SK-N-SH (cell line): ENCODE data around the gene TMEM266. TPM values are rescaled to one million over a fixed set of nuclear protein-coding genes. Genes with fewer than 3 reads are reported as not detected.

ENCODE experiments used
- CTCF ChIA-PET: fragments of 300-600, 350-600 bp; formaldehyde crosslinking; extraction: SDS; loops from one replicate; lab custom pipeline; 2021; lab: Yijun Ruan, JAX
- POLR2A ChIA-PET: fragments of 350-600 bp; sonication (Branson Sonifier 250); formaldehyde crosslinking; extraction: SDS; loops from one replicate; lab custom pipeline; 2020; ENCODE audit warnings: antibody characterized with exemption, inconsistent platforms; lab: Yijun Ruan, JAX
- DNase-seq: peaks from one replicate; pipeline ENCODE4 v3.0.0; 2012
- H2AFZ ChIP-seq: fragments of 200-600 bp; sonication (generic); 2 replicates; pipeline ENCODE4 v1.8.1; 2016; ENCODE audit warnings: antibody characterized with exemption, mild to moderate bottlenecking, low read depth
- H3F3A ChIP-seq: fragments of 200-600 bp; sonication (generic); replicated peaks from 2 replicates; pipeline ENCODE3; 2016; ENCODE audit warnings: antibody characterized with exemption, mild to moderate bottlenecking; ENCODE audit not compliant: insufficient read depth
- H3K27ac ChIP-seq, 2 experiments: fragments of 200-500 bp in 1 of 2; fragments of 200-600 bp in 1 of 2; sonication (Bioruptor generic) in 1 of 2; sonication (generic), shearing (Covaris generic) in 1 of 2; 2 replicates each; pipeline versions ENCODE4 v1.5.1 to v1.6.1; 2014 to 2016; ENCODE audit warnings: low read depth in 2 of 2, inconsistent platforms in 1 of 2, low read length in 1 of 2, mild to moderate bottlenecking in 1 of 2, mixed read lengths in 1 of 2
- H3K27me3 ChIP-seq: fragments of 200-600 bp; sonication (generic), shearing (Covaris generic); 2 replicates; pipeline ENCODE4 v1.6.1; 2016; ENCODE audit warnings: mixed run types; ENCODE audit not compliant: insufficient read depth
- H3K36me3 ChIP-seq, 2 experiments: fragments of 200-500 bp in 1 of 2; fragments of 200-600 bp in 1 of 2; sonication (Bioruptor generic) in 1 of 2; sonication (generic) in 1 of 2; replicated peaks in 1 of 2; 2 replicates each; pipeline versions ENCODE3 to v1.5.1; 2014 to 2016; ENCODE audit warnings: low read length in 1 of 2, mild to moderate bottlenecking in 1 of 2; ENCODE audit not compliant: insufficient read depth in 2 of 2, control insufficient read depth in 1 of 2
- H3K4me1 ChIP-seq, 2 experiments: fragments of 200-500 bp in 1 of 2; fragments of 200-600 bp in 1 of 2; sonication (Bioruptor generic) in 1 of 2; sonication (generic), shearing (Covaris generic) in 1 of 2; 2 replicates each; pipeline versions ENCODE4 v1.5.1 to v1.6.1; 2014 to 2016; ENCODE audit warnings: low read depth in 1 of 2, low read length in 1 of 2, mixed run types in 1 of 2; ENCODE audit not compliant: insufficient read depth in 2 of 2, control insufficient read depth in 1 of 2
- H3K4me2 ChIP-seq: fragments of 200-600 bp; sonication (generic), shearing (Covaris generic); 2 replicates; pipeline ENCODE4 v1.6.1; 2017; ENCODE audit warnings: mixed run types
- H3K4me3 ChIP-seq, 2 experiments: fragments of 200-500 bp in 1 of 2; fragments of 200-600 bp in 1 of 2; sonication (Bioruptor generic) in 1 of 2; sonication (generic), shearing (Covaris generic) in 1 of 2; 2 replicates each; pipeline versions ENCODE4 v1.5.1 to v1.8.1; 2014 to 2016; ENCODE audit warnings: low read depth in 2 of 2, inconsistent platforms in 1 of 2, low read length in 1 of 2, mild to moderate bottlenecking in 1 of 2, mixed read lengths in 1 of 2, moderate library complexity in 1 of 2
- H3K79me2 ChIP-seq: fragments of 200-600 bp; sonication (generic); 2 replicates; pipeline ENCODE4 v1.8.1; 2017; ENCODE audit warnings: mild to moderate bottlenecking; ENCODE audit not compliant: insufficient read depth
- H3K9ac ChIP-seq: fragments of 200-600 bp; sonication (generic); 2 replicates; pipeline ENCODE4 v1.6.1; 2017; ENCODE audit warnings: mixed run types
- H3K9me2 ChIP-seq: fragments of 200-600 bp; sonication (generic); 2 replicates; pipeline ENCODE4 v1.6.1; 2017; ENCODE audit warnings: mixed run types
- H3K9me3 ChIP-seq: fragments of 200-600 bp; sonication (generic); 2 replicates; pipeline ENCODE4 v1.6.1; 2017; ENCODE audit warnings: mixed run types, mild to moderate bottlenecking, moderate library complexity
- H4K20me1 ChIP-seq: fragments of 200-600 bp; sonication (generic); 2 replicates; pipeline ENCODE4 v1.6.1; 2017; ENCODE audit warnings: mild to moderate bottlenecking, mixed run types; ENCODE audit not compliant: insufficient read depth
- CHD2 ChIP-seq: fragments of 150-350 bp; IDR thresholded peaks from 2 replicates; pipeline ENCODE4 v1.6.1; 2018; ENCODE audit warnings: low read length; ENCODE audit not compliant: partially characterized antibody
- ELF1 ChIP-seq: IDR thresholded peaks from 2 replicates; pipeline ENCODE4 v1.4.0; 2012
- FOSL2 ChIP-seq: IDR thresholded peaks from 2 replicates; pipeline ENCODE4 v1.4.0; 2012; ENCODE audit warnings: low read depth, mild to moderate bottlenecking, moderate library complexity, borderline replicate concordance
- FOXJ3 ChIP-seq: sonication (generic); formaldehyde crosslinking; IDR thresholded peaks from 2 replicates; pipeline ENCODE4 v1.5.1; 2020; ENCODE audit warnings: mild to moderate bottlenecking, missing genetic modification reagents
- GATA2 ChIP-seq: sonication (generic); formaldehyde crosslinking; IDR thresholded peaks from 2 replicates; pipeline ENCODE4 v1.5.0; 2020; ENCODE audit warnings: mild to moderate bottlenecking, missing genetic modification reagents
- NRF1 ChIP-seq: IDR thresholded peaks from 2 replicates; pipeline ENCODE4 v1.6.1; 2012; ENCODE audit warnings: low read depth, mild to moderate bottlenecking, low read length
- RAD21 ChIP-seq: IDR thresholded peaks from 2 replicates; pipeline ENCODE4 v1.6.1; 2012; ENCODE audit warnings: mild to moderate bottlenecking, low read length
- RCOR1 ChIP-seq: fragments of 150-350 bp; IDR thresholded peaks from 2 replicates; pipeline ENCODE4 v1.6.1; 2017; ENCODE audit warnings: antibody characterized with exemption, low read length
- TAF1 ChIP-seq: IDR thresholded peaks from 2 replicates; pipeline ENCODE4 v1.6.1; 2012; ENCODE audit warnings: low read depth, mild to moderate bottlenecking, low read length, moderate library complexity, borderline replicate concordance
- WGBS: methylation state at CpG from one replicate; pipeline ENCODE4 v1.1.6; 2017; ENCODE audit warnings: low lambda C conversion rate; 5-methylcytosine and 5-hydroxymethylcytosine counted together
- polyA plus RNA-seq, 3 experiments: library from polyadenylated mRNA; depleted of rRNA; stranded (reverse); fragments of >200 nt; gene quantifications; 2 replicates each; pipeline ENCODE4 v1.2.3, GENCODE V29; 2012
- TF ChIP-seq, protein P1 (sequence below): IDR thresholded peaks from 2 replicates; pipeline ENCODE4 v1.6.1; 2012; ENCODE audit warnings: mild to moderate bottlenecking, low read depth, low read length, moderate library complexity
- TF ChIP-seq, protein P2 (sequence below): IDR thresholded peaks from 2 replicates; pipeline ENCODE4 v1.4.0; 2012; ENCODE audit warnings: low read depth, borderline replicate concordance
- TF ChIP-seq, protein P3 (sequence below): IDR thresholded peaks from 2 replicates; pipeline ENCODE4 v1.4.0; 2012; ENCODE audit warnings: low read depth
- TF ChIP-seq, protein P4 (sequence below): IDR thresholded peaks from 2 replicates; pipeline ENCODE4; 2012
- TF ChIP-seq, protein P5 (sequence below): fragments of 150-350 bp; IDR thresholded peaks from 2 replicates; pipeline ENCODE4 v1.6.1; 2017; ENCODE audit warnings: antibody characterized with exemption, low read length, low read depth, borderline replicate concordance

TMEM266 gene
- polyA plus RNA-seq, 1 of the 3 experiments (the other 2 are of a cell fraction) = 0.07 TPM

DNA sequence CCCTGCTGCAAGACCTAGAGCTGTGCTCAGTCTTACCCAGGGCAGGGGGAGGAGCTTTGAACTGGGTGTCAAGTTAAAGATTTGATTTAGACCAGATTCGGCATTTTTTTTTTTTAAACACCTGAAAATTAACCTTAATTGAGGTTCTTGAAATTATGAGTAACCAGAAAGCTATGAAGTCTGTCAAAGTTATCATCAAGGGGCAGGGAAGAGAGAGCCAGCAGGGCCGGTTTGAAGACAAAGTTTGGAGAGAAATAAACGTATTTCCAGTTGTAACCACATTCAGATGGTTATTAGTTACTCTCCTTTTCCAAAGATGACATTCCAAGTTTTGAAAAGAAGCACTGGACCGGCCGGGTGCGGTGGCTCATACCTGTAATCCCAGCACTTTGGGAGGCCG is 12.0 kb downstream of the TMEM266 start (continued):
- TF ChIP-seq, protein P1, sequence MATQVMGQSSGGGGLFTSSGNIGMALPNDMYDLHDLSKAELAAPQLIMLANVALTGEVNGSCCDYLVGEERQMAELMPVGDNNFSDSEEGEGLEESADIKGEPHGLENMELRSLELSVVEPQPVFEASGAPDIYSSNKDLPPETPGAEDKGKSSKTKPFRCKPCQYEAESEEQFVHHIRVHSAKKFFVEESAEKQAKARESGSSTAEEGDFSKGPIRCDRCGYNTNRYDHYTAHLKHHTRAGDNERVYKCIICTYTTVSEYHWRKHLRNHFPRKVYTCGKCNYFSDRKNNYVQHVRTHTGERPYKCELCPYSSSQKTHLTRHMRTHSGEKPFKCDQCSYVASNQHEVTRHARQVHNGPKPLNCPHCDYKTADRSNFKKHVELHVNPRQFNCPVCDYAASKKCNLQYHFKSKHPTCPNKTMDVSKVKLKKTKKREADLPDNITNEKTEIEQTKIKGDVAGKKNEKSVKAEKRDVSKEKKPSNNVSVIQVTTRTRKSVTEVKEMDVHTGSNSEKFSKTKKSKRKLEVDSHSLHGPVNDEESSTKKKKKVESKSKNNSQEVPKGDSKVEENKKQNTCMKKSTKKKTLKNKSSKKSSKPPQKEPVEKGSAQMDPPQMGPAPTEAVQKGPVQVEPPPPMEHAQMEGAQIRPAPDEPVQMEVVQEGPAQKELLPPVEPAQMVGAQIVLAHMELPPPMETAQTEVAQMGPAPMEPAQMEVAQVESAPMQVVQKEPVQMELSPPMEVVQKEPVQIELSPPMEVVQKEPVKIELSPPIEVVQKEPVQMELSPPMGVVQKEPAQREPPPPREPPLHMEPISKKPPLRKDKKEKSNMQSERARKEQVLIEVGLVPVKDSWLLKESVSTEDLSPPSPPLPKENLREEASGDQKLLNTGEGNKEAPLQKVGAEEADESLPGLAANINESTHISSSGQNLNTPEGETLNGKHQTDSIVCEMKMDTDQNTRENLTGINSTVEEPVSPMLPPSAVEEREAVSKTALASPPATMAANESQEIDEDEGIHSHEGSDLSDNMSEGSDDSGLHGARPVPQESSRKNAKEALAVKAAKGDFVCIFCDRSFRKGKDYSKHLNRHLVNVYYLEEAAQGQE = no peak
- TF ChIP-seq, protein P2, sequence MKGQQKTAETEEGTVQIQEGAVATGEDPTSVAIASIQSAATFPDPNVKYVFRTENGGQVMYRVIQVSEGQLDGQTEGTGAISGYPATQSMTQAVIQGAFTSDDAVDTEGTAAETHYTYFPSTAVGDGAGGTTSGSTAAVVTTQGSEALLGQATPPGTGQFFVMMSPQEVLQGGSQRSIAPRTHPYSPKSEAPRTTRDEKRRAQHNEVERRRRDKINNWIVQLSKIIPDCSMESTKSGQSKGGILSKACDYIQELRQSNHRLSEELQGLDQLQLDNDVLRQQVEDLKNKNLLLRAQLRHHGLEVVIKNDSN = no peak

DNA sequence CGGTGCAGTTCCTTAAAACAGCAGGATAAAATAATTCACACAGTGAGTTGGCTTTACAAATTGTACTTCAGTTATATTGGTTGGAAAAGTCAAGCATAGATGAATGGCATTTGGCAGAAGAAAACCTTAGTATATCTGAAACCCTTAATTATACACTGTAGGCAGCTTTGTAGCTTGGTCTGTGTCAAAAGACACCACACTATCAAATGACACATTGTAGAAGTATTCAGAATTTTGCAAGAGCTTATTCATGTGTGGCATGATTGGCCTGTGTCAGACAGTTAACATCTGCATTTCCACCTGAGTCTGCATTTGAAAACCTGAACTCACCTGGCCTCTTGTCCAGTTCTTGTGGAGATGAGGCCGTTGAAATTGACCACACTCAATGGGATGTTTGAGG is 13.8 kb downstream of the TMEM266 start:
- Histone ChIP-seq H4K20me1 (no peaks in the 10 kb centered on the region), H3K9me2 (no peaks in the 10 kb centered on the region), H3K36me3 (no peaks in the 10 kb centered on the region), H3K27me3 (no peaks in the 10 kb centered on the region; the same call in 1 of the 2 replicates), H3K9ac (no peak overlapping the region), H3K4me1 (no peaks in the 10 kb centered on the region)
- WGBS = 27% methylated on average over 2 of the region's 2 CpGs
- TF ChIP-seq RAD21 = no peak
- no peak for TF ChIP-seq ELF1
- TF ChIP-seq NRF1 = no peak
- TF ChIP-seq CHD2 = no peak
- TF ChIP-seq, all 33 proteins: peak for 0
- no peaks in the 10 kb centered on the region for H3K9me3 ChIP-seq
- H2AFZ ChIP-seq = no peak overlapping the region
- H3K4me3 ChIP-seq = no peak overlapping the region
- no peak for DNase-seq
- H3K27ac ChIP-seq = no peak overlapping the region
- ChIA-PET POLR2A (no interaction called here), CTCF (interaction anchor here (2.6 kb wide), 1 partner anchor 66 kb away, joined by 10 read pairs; no protein-coding TSS in a partner anchor)
- no peak overlapping the region for H3K4me2 ChIP-seq
- H3K79me2 ChIP-seq = no peaks in the 10 kb centered on the region
- H3F3A ChIP-seq = no peaks in the 10 kb centered on the region

DNA sequence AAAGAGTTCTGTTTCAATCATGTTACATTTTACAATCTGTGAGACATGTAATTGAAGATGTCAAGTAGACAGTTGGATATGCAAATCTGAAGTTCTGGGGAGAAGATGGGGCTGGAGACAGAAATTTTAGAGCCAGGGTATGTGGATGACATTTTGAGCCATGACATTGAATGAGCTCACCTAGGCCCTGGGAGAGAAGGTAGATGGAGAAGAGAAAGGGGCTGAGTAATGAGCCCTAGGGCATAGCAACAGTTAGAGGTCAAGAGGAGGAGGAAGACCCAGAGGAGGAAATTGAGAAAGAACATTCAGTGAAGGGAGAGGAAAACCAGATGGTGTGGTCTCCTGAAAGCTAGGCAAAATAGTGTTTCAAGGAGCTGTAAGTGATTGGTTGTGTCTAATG is 15.3 kb downstream of the TMEM266 start:
- Histone ChIP-seq H4K20me1 (no peaks in the 10 kb centered on the region), H3K27ac (no peak overlapping the region), H3K4me3 (no peak overlapping the region), H3K79me2 (no peaks in the 10 kb centered on the region), H3K27me3 (no peaks in the 10 kb centered on the region; the same call in 1 of the 2 replicates), H3K4me2 (no peak overlapping the region), H3K9me3 (no peaks in the 10 kb centered on the region), H3K36me3 (no peaks in the 10 kb centered on the region), H3K9me2 (no peaks in the 10 kb centered on the region), H3F3A (no peaks in the 10 kb centered on the region), H3K9ac (no peak overlapping the region), H2AFZ (no peak overlapping the region), H3K4me1 (no peaks in the 10 kb centered on the region)
- ChIA-PET CTCF (interaction anchor here (0.8 to 1.2 kb wide), 3 partner anchors 11 to 17 kb away, joined by 4 to 6 read pairs (median 4); no protein-coding TSS in a partner anchor), POLR2A (no interaction called here)
- no peak for DNase-seq
- no peak for TF ChIP-seq RCOR1
- TF ChIP-seq TAF1 = no peak
- TF ChIP-seq CHD2 = no peak
- TF ChIP-seq FOXJ3 = no peak
- TF ChIP-seq, protein P3, sequence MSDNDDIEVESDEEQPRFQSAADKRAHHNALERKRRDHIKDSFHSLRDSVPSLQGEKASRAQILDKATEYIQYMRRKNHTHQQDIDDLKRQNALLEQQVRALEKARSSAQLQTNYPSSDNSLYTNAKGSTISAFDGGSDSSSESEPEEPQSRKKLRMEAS = no peak
- TF ChIP-seq, protein P1 = no peak
- TF ChIP-seq, protein P4, sequence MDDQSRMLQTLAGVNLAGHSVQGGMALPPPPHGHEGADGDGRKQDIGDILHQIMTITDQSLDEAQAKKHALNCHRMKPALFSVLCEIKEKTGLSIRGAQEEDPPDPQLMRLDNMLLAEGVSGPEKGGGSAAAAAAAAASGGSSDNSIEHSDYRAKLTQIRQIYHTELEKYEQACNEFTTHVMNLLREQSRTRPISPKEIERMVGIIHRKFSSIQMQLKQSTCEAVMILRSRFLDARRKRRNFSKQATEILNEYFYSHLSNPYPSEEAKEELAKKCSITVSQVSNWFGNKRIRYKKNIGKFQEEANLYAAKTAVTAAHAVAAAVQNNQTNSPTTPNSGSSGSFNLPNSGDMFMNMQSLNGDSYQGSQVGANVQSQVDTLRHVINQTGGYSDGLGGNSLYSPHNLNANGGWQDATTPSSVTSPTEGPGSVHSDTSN = no peak
- TF ChIP-seq, protein P5, sequence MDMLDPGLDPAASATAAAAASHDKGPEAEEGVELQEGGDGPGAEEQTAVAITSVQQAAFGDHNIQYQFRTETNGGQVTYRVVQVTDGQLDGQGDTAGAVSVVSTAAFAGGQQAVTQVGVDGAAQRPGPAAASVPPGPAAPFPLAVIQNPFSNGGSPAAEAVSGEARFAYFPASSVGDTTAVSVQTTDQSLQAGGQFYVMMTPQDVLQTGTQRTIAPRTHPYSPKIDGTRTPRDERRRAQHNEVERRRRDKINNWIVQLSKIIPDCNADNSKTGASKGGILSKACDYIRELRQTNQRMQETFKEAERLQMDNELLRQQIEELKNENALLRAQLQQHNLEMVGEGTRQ = no peak
- no peak for TF ChIP-seq FOSL2
- no peak for TF ChIP-seq RAD21
- no peak for TF ChIP-seq GATA2
